AG10803 (cell line): ENCODE data around the gene EMD.

Experiments used
- DNase-seq: peaks from one replicate; pipeline ENCODE4 v3.0.0; 2010; ENCODE audit warnings: low read depth
- H3K4me3 ChIP-seq: 2 replicates; pipeline ENCODE4 v1.5.1; 2011; ENCODE audit warnings: mild to moderate bottlenecking, low read length, control low read depth
- CTCF ChIP-seq: conservative IDR thresholded peaks from 2 replicates; pipeline ENCODE4 v1.5.1; 2011; ENCODE audit warnings: mild to moderate bottlenecking, low read length, control low read depth, inconsistent platforms

EMD gene

GRCh38 chrX:154420402-154420756 lies 41.3 kb downstream of the EMD start:
- no peak overlapping the region for H3K4me3 ChIP-seq
- DNase-seq = no peak
- no peak for TF ChIP-seq CTCF

GRCh38 chrX:154426916-154427770 lies 48.0 kb downstream of the EMD start:
- TF ChIP-seq CTCF = no peak
- DNase-seq = no peak
- no peak overlapping the region for H3K4me3 ChIP-seq

GRCh38 chrX:154428176-154429171 lies 49.4 kb downstream of the EMD start, which contains the start of gene ATP6AP1:
ATP6AP1 (plus strand) TSS chrX:154428677; CDS start chrX:154428693, 16 bp downstream.
- DNase-seq = peak; percentile 95
- no peak for TF ChIP-seq CTCF

GRCh38 chrX:154429711-154430110 lies 50.6 kb downstream of the EMD start:
- DNase-seq = no peak
- TF ChIP-seq CTCF = no peak
- peak overlapping the region; percentile 67 for H3K4me3 ChIP-seq

More at GRCh38 chrX:154428176-154429171, 49.4 kb downstream of the EMD start, which contains the start of gene ATP6AP1:
- peak within 1 kb of the TSS; percentile 67 for H3K4me3 ChIP-seq

- DNase-seq = no peak
- no peak for TF ChIP-seq CTCF
- H3K4me3 ChIP-seq = no peak overlapping the region
These were observed 51.4 kb downstream of the EMD start for GRCh38 chrX:154430479-154430878.

- no peak overlapping the region for H3K4me3 ChIP-seq
- TF ChIP-seq CTCF = no peak
- DNase-seq = no peak
These were observed 51.8 kb downstream of the EMD start for GRCh38 chrX:154430916-154431315.
